Midbrain (tissue), 1 donor: Measurements from ENCODE around the gene PI16.
"Not testable (repeated sequence)": the region's sequence is repeated elsewhere in the genome, so short reads cannot be mapped to it uniquely, and the experiment has no call there.

Experiments used
- DNase-seq: peaks from one replicate; lab custom pipeline; 2025; lab: John Stamatoyannopoulos, UW

Gene PI16

DNA sequence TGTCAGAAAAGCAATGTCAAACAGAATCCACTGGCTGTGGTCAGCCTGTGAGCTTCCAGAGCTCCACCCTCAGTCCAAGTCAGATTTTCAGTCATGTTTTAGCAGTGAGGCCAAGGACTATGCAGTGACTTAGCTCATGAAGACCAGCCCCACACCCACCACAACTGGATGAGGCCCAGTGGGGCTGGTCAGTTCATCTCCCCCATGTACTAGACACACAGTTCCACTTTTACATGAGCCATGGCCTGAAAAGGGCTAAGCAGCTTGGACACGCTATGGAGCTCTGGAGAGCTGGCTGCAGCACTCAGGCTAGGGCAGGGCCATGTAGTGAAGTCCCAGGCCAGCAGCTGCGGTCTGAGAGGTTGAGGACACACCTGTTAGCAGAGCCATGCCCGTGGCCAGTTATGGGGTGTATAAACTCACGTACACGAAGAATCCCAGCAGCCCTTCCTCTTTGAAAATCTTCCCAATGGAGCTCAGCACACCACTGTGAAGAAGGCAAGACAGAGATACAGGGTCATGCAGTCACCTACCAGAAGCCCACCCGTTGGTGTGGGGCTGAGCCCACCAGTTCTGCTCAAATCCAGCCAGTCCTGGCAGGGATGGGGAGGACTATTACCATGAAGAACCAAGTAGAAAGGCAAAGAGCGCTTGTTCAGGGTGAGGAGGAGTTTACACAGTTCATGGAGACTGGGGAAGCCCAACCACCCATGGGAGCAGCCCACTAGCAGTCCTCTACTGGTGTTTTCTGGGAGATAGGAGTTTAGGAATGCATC, 20.9 kb downstream of the PI16 start:
- no peak for DNase-seq

GRCh38 chr6:36976007-36976264, 21.4 kb downstream of the PI16 start:
- DNase-seq = no peak

- DNase-seq = no peak
These were observed 22.0 kb downstream of the PI16 start for GRCh38 chr6:36976509-36976908.

DNA sequence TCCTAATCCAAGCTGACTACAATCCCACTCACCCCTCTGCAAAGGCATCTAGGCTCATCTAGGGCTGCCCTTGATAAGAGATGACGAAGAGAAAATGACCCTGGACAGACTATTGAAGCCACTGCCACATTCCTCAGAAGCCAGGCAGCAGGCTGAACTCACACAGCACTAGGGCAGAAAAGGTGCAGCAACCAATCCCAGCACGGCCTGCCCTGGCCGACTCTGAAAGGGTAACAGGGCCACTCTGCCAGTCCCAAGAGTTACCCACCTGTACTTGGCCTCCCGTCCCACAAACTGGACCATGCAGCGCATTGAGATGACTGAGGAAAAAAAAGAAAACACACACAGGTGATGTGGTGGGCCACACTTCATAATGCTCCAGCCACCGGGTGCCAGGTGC, 22.4 kb downstream of the PI16 start:
- DNase-seq = no peak

GRCh38 chr6:36977470-36977941, 23.0 kb downstream of the PI16 start:
- no peak for DNase-seq

- DNase-seq = no peak
These were observed 24.1 kb downstream of the PI16 start for GRCh38 chr6:36978421-36979346.

GRCh38 chr6:36979347-36979742, 24.8 kb downstream of the PI16 start:
- DNase-seq = peak; percentile 84

GRCh38 chr6:36980129-36980528, 25.6 kb downstream of the PI16 start:
- no peak for DNase-seq

DNA sequence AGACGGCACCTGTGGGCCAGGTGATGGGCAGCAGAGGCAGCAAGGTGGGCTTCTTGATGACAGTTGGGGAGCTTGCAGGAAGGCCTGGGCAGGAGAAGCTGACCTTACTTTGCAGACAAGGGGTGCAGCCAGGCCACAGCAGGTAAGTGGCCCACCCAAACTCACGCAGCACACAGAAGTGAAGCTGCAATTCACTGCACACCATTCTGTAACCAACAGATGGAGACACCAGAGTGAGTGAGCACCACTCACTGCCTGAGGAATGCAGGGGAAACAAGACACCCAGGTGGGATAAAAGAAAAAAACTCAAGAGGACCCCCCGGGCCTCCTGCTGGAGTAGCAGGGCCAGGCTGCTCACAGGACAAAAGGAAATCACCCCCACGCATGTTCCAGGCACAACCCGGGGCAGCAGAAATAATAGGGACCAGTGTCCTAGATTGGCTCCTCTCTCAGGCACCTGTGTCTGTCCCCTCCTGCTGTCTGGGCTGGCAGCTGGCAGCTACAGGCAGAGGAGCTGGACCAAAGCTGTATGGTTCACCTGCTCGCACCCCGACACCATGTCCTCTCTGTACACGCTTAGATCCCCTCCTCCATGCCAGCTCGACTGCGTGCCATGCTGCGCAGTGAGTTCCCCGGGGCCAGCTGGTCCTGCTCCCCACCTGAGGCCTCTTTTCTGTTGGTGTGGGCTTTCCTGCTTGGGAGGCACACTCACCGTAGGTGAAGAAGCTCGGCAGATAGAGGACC, 26.5 kb downstream of the PI16 start:
- no peak for DNase-seq

DNA sequence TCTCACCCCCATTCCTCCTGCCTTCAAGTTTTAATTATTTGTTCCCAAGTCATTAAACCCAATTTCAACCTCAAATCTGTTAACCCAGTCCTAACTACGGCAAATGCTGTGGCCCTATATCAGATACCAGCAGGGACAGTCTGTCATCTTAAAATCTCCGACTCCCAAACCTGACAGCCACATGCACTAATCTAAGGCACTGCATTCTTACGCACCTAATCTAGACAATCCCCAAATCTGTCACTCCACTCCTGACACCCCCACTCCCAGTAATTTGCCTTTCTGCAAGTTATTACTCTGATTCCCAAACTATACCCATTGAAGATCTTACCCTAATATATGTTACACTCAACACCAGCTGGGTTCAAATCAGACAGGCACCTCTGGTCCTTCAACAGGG, 29.0 kb downstream of the PI16 start:
- no peak for DNase-seq

- peak; percentile 26 for DNase-seq
These were observed 30.3 kb downstream of the PI16 start for GRCh38 chr6:36984581-36985416.

GRCh38 chr6:36985417-36985807, 30.9 kb downstream of the PI16 start:
- no peak for DNase-seq

GRCh38 chr6:36985808-36986703, 31.5 kb downstream of the PI16 start, which contains the start of gene MTCH1:
TSS of gene MTCH1 (minus strand) at chr6:36986196. CDS start at chr6:36986173, 23 bp downstream.
- DNase-seq = peak; percentile 93

- DNase-seq = no peak
These were observed 32.1 kb downstream of the PI16 start for GRCh38 chr6:36986704-36987047.

- DNase-seq = no peak
These were observed 34.7 kb downstream of the PI16 start for GRCh38 chr6:36989264-36989663.

DNA sequence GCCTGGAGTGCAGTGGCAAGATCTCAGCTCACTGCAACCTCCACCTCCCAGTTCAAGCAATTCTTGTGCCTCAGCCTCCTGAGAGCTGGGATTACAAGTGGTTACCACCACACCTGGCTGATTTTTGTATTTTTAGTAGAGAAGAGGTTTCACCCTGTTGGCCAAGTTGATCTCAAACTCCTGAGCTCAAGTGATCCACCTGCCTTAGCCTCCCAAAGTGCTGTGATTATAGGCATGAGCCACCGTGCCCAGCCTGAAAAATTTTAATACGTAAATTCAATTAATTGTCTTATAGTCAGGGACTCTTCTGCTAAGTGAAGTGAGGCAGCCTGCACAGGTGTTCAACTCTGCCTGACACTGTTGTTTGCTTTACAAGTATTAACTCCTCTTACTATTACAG, 35.9 kb downstream of the PI16 start:
- not testable (repeated sequence) for DNase-seq

- DNase-seq = peak; percentile 86
These were observed 43.5 kb downstream of the PI16 start for GRCh38 chr6:36997811-36998722.

DNA sequence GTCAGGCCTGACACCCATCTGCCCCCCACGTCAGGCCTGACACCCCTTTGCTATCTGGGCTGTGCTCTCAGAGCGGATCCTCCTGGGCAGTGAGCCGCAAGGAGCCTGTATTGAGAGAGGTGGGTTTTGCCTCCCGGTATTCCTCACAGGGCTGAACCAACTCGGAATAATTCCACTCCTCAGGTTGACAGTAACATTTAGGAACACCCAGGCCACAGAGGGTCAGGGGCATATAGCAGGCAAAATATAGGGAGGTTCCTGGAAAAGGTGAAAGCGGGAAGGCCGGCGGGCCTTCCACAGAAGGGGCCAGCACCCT, 44.1 kb downstream of the PI16 start:
- DNase-seq = no peak

DNA sequence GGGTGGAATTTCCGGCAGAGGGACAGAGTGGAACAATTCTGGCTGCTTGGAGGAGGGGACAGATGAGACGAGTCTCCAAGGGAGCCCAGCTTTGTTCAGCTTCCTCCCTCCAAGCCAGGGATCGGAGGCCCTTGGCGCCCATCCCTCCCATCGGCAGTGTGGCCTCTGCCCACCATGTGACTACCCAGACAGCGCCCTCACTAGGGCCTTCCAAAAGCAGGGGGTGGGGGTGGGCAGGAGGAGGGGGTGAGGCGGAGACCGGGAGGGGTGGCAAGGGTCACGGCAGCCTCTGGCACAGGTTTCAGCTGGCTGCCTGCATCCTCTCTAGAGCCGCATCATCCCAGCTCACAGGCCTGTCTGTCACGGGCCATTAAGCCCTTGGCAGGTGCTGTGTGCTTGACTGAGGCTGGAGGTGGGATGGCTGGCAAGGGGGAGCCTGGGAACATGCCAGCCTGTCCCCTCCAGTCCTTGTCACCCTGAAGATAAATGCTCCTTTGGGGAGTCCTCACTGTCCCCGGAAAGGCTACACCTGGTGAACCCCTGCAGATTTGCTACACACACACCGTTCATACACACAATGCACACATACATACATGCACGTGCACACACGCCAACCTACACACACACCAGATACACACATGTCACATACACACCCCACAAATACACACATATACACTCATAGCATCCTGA, 44.7 kb downstream of the PI16 start:
- peak; percentile 52 for DNase-seq
